NCI-H2227 (cell line): Measurements from ENCODE around the gene DCAF4.

Experiments
- DNase-seq: peaks from one replicate; lab custom pipeline; 2025; ENCODE audit not compliant: unreplicated experiment; lab: John Stamatoyannopoulos, UW

DCAF4 gene, protein sequence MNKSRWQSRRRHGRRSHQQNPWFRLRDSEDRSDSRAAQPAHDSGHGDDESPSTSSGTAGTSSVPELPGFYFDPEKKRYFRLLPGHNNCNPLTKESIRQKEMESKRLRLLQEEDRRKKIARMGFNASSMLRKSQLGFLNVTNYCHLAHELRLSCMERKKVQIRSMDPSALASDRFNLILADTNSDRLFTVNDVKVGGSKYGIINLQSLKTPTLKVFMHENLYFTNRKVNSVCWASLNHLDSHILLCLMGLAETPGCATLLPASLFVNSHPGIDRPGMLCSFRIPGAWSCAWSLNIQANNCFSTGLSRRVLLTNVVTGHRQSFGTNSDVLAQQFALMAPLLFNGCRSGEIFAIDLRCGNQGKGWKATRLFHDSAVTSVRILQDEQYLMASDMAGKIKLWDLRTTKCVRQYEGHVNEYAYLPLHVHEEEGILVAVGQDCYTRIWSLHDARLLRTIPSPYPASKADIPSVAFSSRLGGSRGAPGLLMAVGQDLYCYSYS

DNA sequence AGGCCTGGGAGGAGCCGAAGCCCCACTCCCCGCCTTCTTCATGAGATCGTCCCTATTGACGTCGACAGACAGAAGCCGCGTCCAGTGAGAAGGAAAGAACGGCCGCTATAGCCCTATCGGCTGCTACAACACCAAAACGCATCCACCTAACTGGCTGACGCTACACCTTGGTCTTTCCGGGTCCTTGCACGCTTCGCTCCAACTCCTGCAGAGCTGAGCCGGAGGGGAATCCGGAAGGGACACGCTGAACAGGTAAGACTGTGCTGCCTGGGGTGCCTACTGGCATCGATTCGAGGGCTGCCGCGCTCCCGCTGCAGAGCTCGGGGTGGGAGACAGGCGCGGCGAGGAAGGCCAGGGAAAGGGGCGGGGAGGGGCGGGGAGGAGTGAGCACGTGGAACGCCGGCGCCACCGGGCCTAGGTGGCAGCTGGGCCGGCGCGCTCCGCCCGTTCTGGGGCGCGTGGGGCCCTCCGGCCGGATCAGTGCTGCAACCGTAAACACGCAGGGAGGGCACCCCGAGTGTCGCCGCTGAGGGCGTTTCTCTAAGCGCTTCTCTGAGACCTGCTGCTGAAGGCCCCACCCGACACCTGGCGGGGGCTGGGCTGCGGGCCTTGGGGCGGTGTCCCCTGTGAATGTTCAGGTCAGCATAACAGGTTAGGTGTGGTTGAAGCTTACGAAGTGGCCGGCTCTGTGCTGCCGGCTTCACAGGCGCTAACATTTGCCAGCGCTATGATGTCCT lies at the start of gene DCAF4:
TSS of gene DCAF4 (plus strand) at position 173 of the 737 bp plus-strand sequence. CDS start 11,515 bp downstream, outside the sequence.
- DNase-seq: peak; percentile 97

DNA sequence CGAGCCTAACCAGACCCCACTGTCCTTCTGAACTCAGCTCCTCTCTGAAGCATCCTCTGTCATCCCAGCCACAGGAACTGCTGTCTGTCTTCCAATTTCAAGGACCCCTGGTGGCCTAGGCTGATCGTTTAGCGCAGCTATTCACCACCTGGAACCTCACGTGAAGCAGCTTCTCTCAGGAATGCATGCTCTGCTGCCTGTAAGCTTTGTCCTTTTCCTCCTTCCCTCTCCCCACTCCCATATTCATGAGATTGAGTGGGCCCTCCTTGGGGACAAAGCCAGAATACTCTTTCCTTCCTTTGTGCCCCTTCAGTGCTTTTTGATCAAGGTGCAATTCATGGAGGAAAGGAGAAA lies 49.6 kb upstream of the DCAF4 start:
- DNase-seq: no peak

DNA sequence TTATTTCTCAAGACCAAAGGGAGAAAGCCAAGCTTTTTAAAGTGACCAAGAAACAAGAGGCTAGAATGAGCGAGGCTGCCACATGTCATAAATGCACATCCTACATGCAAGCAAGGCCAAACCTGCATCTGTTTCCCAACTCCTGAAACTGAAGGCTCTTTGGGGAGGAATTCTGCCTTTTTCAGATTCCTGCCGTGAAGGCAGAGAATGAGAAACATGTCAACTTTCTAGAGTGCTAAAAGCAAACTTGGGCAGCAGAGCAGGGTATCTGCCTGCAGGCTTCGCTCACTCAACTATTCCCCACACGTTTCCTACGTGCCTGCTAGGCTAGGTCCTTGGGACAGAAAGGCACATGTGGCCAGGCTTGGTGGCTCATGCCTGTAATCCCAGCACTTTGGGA lies 47.5 kb upstream of the DCAF4 start:
- no peak for DNase-seq

DNA sequence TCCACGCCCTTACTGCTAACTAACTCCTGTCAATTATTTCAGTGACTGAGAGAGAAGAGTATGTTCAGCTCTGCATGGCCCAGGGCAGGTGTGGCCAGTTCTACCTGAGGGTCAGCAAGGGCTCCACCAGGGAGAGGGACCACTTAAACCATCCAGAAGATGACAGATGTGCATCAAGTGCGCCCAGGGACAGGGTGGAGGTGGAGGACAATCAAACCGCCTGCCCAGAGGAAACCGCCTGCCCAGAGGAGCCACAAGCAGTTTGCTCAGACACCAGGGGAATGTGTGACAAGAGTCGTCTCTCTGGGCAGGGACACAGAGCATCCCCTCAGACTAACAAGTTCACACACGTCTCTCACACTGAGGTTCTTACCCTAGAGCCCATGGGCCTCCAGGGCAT lies 46.8 kb upstream of the DCAF4 start:
- no peak for DNase-seq

GRCh38 chr14:72880164-72880563 lies 46.1 kb upstream of the DCAF4 start:
- DNase-seq: no peak

DNA sequence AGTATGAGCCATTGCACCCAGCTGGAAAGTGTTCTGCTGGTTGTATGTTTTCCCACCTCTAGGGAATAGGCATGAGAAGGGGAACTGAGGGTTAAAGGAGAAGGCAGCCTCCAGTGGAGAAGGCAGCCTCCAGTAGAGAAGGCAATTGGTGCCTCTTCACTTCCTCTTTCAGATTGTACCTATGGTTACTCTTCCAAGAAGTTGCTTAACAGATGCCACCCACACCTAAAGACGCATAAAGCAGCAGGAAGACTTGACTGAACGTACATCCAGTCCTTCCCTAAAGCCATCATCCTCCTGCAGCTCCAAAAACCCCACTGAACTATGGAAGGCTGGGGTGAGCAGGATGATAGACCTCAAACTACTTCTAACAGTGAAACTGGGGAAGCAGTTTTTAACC lies 45.4 kb upstream of the DCAF4 start:
- no peak for DNase-seq

DNA sequence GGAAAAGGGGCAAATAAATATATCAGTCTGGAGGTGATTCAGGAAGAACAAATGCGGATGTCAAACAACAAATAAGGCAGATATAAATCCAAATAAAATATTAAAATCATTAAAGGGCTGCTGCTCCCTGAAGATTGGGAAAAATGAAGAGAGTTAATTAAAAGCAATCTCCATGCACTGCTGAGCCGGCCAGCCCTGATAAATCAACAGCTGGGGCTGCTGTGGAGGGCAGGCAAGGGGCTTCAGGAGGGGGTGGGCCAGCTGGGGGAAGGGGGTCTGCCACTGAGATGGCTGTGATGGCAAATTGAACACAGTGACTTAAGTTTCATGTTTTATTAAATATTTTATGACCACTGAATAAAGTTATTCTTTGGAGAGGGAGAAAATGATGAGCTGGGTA lies 44.7 kb upstream of the DCAF4 start:
- DNase-seq: no peak

GRCh38 chr14:72882047-72882446 lies 44.2 kb upstream of the DCAF4 start:
- DNase-seq: no peak

DNA sequence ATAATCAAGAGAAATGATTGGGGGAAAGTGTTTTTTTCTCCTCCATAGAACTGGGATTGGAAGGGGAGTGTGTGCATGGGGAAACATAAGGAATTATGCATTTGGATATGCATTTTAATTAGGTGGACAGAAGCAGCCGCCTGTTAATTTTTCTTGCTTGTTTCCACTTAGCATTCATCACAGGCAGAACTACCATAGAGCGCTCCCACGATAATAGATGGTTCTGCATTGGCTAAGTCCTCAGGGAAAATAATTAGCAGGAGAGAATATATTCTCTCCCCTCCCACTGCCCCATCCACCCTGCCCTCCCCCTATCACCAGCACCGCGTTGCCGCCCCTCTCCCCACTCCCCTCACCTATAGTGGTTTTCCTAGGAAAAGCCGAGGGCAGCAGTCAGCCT lies 43.8 kb upstream of the DCAF4 start:
- DNase-seq: no peak

- DNase-seq: no peak
Observed at GRCh38 chr14:72883109-72883508, 43.2 kb upstream of the DCAF4 start.

DNA sequence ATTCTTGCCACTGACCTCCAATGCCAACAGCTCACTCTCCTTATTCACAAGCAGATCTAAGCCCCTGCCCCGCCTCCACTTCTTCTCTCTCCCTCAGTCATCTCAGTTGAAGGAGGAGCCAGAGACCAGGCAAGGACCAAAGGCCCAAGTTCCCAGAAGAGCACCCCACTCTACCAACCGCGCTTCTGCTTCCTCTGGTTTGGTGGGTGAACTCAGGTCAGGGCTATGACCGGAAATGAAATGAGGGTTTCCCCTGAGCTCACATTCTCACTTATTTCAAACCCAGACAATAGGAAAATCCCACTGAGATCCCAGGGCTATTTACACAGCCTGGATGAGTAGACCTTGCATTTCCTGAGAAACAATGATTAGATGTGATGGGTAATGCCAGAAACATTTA lies 42.3 kb upstream of the DCAF4 start:
- DNase-seq: no peak

DNA sequence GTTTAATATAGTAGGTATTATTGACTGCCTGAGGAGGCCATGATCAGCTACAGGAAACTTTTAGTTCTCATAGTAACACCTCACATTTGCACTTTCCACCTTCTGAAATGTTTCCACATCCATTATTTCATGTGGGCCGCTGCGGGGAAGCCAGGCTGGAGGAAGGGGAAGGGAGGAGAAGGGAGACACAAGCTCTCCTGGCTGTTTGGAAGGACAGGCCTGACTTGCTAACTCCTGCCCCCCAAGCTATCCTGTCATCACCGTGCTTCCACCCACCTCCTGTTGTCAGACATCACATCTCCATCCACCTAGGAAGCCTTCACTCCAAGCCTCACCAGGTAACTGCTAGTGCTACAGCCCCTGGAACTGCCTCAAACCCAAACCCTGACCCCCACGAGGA lies 41.9 kb upstream of the DCAF4 start:
- DNase-seq: no peak

- no peak for DNase-seq
Observed at GRCh38 chr14:72887514-72887913, 38.8 kb upstream of the DCAF4 start.

DNA sequence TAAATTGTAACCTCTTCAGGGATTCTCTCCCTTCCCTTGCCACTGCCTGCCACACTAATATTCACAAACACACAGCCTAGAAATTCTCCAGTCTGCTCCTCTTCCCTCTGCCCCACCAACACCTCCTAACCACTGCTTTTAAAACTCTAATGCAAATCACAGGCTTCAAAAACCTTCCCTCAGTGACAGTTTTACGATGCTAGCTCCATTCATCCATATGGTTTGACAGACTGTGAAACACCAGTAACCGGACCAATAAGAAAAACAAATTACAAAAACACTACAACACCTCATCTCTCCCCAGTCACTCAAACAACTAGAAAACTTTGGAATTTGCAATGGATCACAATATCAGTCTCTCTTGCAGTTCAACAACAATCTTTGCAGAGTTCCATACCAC lies 38.1 kb upstream of the DCAF4 start:
- no peak for DNase-seq

DNA sequence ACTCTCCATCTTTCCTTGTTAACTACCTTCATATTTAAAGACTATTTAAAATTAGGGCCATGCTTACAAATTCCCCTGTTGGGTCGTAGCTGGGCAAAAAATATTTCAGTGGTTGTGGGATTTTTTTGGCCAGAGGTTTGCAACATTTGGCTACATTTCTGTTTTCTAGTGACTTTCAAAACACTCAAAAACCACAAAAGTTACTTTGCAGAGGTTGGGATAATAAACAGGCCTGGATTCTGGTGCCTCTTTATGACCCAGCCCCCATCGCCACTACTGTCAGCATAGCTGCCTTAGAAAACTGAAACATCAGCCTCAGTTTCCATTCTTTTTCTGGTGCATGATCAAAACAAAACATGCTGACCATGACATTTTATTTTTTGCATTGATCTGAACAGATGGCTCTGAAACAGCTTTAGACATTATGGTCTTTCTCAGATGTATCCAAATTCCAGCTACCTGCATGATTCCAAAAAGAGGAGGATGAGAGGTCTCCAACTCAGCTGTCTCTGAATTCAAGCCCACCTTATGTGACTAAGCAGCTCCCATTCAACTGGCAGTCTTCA lies 37.5 kb upstream of the DCAF4 start:
- no peak for DNase-seq

DNA sequence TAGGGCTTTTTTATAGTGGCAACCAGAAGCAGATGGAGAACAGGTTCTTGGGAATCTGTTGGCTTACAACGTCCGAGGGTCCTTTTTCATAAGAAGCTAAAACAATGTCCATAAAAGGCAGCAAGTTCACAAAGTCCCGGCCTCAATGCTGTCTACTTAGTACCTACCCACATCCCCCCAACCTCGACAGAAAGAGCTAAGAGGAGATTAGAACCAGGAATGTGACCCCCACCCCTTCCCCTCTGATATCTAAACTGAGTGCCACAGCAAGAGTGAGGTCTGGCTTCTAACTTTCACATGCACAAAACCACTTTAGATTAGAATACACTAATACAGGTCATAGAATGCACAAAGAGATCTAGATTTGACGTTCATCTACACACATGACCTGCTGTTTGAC lies 36.9 kb upstream of the DCAF4 start:
- DNase-seq: no peak

GRCh38 chr14:72891666-72892102 lies 34.6 kb upstream of the DCAF4 start:
- DNase-seq: no peak

DNA sequence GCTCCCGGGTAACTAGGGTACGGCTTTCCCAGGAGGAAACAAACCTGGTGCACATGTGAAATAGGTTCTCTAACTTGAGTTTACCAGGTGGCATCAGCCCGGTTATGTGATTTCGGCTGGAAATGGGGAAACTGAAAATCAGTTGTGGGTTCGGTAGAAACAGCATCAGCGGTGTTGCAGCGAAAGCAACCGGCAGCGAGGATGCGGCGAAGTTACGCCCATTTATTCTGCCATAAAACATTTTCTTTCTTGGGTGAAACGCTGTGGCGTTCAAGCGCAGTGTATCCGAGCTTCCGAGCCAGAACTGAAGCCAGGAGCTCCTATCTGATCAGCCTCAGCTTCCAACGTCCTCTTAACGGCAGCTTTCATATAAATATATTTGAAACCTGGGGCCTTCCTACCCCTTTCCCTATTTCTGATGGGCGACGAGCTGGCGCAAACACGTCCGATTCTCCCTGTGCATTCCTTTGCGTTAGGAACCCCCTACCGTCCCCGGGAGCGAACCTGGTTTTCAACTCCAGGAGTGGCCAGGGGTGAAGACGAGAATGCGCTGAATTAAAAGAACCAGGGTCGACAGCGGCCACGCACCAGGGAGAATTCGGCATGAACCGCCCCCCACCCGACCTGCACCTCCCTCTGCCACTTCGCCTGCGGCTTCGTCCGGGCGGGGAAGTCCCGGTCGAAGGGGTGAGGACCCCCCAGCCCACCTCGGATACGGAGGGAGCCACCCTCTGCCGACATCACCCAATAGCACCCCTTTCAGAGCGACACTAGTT lies 34.0 kb upstream of the DCAF4 start:
- DNase-seq: no peak

GRCh38 chr14:72892879-72893635 lies 33.2 kb upstream of the DCAF4 start:
- DNase-seq: no peak

- DNase-seq: peak; percentile 90
Observed at GRCh38 chr14:72893636-72894322, 32.5 kb upstream of the DCAF4 start, which contains the start of gene DPF3. DPF3 (minus strand) TSS chr14:72894101; CDS start chr14:72894088, 13 bp downstream.
